Adrenal gland (tissue), 5 donors: Measurements from ENCODE around the gene EIPR1.

ENCODE experiments used
- POLR2A ChIP-seq, 2 donors: fragments of 450-650 bp; IDR thresholded peaks; one replicate each; pipeline ENCODE4 v1.6.1; 2017; ENCODE audit warnings: antibody characterized with exemption in 2 of 2, mild to moderate bottlenecking in 2 of 2, moderate library complexity in 1 of 2
- TF ChIP-seq, protein P1 (sequence below), 6 experiments: fragments of 450-650 bp in 4 of 6; fragments of 200-600 bp in 2 of 6; sonication (generic) in 1 of 6; IDR thresholded peaks; 1 replicate in 5 of 6; 2 replicates in 1 of 6; pipeline versions ENCODE4 v1.5.1 to v1.8.0; 2016 to 2021; ENCODE audit warnings: antibody characterized with exemption in 6 of 6, mild to moderate bottlenecking in 2 of 6, moderate library complexity in 1 of 6
- donor health status: DM: no; HTN: no; CAD: no.

DNA sequence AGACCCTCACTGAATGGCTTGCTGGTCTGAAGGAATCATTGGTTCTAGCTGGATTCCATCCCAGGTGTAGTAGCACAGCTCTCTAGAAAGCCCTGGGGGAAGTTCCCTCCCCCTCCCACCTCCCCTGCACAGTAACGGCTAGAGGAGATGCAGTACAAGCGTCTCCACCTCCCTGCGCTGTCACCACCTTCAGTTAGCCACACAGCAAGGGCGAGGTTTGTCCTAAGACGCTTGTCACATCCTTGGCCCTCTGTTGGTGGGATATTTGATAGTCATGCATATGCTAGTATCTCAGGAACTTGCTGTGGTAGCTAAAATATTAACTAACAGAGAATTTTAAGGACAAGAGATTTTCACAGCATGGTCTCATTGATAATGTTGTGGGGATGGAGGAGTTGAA lies 21.2 kb upstream of the EIPR1 start:
- TF ChIP-seq, protein P1, sequence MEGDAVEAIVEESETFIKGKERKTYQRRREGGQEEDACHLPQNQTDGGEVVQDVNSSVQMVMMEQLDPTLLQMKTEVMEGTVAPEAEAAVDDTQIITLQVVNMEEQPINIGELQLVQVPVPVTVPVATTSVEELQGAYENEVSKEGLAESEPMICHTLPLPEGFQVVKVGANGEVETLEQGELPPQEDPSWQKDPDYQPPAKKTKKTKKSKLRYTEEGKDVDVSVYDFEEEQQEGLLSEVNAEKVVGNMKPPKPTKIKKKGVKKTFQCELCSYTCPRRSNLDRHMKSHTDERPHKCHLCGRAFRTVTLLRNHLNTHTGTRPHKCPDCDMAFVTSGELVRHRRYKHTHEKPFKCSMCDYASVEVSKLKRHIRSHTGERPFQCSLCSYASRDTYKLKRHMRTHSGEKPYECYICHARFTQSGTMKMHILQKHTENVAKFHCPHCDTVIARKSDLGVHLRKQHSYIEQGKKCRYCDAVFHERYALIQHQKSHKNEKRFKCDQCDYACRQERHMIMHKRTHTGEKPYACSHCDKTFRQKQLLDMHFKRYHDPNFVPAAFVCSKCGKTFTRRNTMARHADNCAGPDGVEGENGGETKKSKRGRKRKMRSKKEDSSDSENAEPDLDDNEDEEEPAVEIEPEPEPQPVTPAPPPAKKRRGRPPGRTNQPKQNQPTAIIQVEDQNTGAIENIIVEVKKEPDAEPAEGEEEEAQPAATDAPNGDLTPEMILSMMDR (IDR thresholded peaks at IDR 0.05) = no peak
- TF ChIP-seq POLR2A (IDR thresholded peaks at IDR 0.05) = no peak
